ENCODE results near the gene RAPGEF3.

DNA sequence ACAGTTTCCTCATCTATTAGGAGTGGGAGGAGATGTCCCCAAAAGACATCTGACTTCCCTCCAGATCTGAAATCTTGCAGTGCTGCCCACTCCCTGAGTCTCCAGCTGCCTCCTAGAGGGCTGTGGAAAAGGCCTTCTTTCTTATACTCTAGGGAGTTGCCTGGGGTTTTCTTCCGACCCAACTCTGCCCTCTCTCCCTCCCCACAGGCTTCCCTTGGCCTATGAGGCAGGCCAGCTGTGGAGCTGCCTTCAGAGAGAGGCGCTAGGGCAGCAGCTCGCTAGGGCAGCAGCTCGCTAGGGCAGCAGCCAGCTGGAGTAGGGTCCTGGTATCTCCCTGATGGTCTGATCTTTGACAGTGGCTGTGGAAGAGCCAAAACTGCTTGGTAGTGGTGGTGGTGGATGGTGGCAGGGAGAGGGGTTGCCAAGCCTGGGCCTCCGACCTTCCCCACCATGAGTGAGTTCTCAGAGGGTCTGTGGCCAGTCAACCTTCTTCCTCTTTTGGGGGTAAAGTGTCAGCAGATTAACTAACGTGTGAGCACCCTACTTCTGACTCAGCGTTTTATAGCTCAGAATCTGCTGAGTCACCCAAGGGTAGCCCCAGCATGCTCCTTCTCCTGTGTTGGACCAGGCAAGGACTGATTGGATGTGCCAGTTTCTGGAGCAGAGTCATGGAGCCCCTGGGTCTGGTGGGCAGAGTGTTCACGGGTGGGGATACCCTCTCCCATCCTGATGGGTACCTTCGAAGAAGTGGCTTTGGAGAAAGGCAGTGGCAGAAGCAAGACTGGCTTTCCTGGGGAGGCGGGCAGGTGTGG is 16.6 kb upstream of the RAPGEF3 start:
- TF ChIP-seq, protein P1, sequence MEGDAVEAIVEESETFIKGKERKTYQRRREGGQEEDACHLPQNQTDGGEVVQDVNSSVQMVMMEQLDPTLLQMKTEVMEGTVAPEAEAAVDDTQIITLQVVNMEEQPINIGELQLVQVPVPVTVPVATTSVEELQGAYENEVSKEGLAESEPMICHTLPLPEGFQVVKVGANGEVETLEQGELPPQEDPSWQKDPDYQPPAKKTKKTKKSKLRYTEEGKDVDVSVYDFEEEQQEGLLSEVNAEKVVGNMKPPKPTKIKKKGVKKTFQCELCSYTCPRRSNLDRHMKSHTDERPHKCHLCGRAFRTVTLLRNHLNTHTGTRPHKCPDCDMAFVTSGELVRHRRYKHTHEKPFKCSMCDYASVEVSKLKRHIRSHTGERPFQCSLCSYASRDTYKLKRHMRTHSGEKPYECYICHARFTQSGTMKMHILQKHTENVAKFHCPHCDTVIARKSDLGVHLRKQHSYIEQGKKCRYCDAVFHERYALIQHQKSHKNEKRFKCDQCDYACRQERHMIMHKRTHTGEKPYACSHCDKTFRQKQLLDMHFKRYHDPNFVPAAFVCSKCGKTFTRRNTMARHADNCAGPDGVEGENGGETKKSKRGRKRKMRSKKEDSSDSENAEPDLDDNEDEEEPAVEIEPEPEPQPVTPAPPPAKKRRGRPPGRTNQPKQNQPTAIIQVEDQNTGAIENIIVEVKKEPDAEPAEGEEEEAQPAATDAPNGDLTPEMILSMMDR (IDR thresholded peaks at IDR 0.05; ENCODE audit: borderline replicate concordance, extremely low read depth, low read length, poor library complexity, severe bottlenecking), result no peak
- TF ChIP-seq EZH2 (IDR thresholded peaks at IDR 0.05; ENCODE audit: borderline replicate concordance, low read depth, low read length, severe bottlenecking), result no peak
